HG03571 (cell line): Measurements from ENCODE around the gene FMR1.

Experiments used
- ATAC-seq: cut with Tn5 transposase; IDR thresholded peaks from one replicate; pipeline ENCODE4 v1.9.1; 2021; ENCODE audit not compliant: unreplicated experiment

FMR1 gene

DNA sequence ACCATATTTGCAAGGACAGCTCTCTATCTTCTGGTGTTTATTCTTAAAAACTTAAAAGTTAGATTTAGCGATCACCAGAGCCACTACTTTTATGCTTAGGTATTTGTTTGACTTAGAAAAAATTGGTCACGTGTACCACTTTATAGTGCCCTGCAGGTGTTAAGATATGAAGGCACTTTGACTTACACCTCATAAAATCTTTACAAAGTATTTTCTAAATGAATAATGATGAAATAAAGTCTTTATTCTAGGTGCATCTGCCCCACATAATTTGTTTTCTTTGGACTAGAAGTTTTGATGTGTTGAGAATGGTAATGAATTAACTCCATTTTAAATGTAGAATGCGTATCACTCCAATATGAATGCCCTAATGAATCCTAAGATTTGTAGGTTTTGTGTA is 2.9 kb downstream of the FMR1 start:
- ATAC-seq, result no peak

DNA sequence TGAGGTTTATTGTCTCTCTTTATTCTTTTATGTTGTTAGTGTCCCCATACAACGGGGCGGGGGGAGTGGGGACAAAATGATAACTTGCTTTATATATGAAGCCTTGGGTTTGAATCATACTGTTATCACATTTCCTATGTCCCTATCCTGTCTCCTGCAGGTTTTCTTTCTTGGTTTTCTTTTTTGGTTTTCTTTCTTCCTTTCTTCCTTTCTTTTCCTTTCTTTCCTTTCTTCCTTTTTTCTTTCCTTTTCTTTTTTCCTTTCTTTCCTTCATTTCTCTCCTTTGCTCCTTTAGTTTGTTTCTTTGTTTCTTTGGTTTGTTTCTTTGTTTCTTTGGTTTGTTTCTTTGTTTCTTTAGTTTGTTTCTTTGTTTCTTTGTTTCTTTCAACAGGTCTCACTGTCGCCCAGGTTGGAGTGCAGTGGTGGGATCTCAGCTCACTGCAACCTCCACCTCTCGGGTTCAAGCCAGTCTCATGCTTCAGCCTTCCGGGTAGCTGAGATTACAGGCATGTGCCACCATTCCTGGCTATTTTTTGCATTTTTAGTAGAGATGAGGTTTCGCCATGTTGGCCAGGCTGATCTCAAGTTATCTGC is 4.8 kb downstream of the FMR1 start:
- ATAC-seq, result no peak

DNA sequence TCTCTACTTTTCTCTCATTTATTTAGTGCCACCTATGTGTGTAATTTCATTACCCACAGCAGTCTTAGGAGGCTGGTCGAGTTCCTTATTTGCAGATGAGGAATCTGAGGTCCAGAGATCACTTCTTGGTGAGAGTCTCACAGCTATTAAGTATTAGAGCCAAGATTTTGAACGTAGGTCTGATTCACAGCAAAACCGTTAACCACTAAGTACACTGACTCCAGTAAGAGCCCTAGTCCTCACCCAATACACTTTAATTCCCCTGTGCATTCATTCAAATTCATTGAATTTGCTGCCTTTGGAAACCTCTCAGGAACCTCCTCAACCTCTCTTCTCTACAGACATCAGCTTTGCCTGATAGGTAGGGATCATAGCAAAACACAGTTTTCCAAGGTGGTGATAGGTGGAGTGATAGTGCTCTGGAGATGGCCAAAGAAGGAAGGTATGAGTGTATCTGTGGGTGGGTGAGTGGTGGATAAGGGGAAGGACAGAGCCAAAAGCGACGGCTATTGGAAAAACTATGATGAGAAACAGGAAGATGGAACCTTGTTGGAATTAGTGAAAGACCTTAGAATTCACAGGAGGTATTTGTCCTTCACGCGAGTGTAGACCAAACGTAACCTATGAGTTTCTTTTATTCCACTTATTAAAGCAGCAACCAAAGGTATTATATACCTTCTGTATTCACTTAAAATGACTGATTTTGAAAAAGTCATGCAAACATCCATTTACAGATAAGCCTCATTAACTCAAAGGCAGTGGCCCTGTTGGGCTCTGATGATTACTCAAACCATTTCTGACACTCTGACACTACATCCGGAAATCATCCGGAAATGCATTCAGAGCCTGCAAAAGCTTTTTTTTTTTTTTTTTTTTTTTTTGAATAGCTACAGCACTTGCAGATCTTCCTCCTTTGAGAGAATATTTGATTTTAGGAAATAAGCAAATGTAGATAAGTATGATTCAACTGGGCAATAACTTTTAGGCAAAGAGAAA is 6.3 kb downstream of the FMR1 start:
- peak; percentile 89 for ATAC-seq

DNA sequence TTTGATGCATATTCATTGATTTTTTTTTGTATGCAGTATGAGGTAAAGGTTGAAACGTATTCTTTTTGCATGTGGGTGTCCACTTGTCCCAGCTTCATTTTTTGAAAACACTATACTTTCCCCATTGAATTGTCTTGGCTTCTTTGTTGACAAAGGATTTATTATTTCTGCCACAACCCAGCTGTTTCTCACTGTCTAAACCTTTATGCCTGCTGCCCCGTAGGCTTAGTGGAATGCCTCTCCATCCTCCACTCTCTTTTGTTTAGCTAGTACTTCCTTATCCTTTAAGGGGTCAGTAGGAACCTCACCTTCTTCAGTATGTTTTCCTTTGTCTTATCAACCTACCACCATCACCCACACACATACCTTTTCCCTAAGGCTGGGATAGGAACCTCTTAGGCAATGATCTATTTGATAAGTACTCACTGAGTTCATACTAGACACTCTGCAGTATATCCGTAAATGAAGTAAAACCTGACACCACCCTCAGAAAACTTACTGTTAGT is 8.5 kb downstream of the FMR1 start:
- ATAC-seq, result no peak

- ATAC-seq, result no peak
Measured at GRCh38 chrX:147923605-147924004, 11.9 kb downstream of the FMR1 start.

GRCh38 chrX:147927256-147927655 is 15.5 kb downstream of the FMR1 start:
- ATAC-seq, result no peak

DNA sequence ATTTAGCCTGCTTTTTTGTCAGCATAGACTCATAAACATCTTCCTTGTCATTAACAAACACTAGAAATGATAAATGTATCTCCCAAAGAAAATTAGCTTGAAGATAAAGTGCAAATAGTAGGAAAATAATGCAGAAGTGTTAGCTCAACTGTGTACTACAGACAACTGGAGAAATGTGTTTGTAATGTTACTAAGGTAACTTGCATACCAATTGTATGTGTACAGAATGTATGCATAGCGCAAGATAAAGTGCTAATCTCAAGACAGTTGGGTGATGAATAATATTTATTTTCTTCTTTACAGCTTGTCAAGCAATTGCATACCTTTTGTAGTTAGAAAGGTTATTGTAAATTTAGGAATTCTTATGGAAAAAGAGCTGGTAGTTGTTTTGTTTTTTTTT is 22.1 kb downstream of the FMR1 start:
- no peak for ATAC-seq

GRCh38 chrX:147935156-147935758 is 23.5 kb downstream of the FMR1 start:
- no peak for ATAC-seq

DNA sequence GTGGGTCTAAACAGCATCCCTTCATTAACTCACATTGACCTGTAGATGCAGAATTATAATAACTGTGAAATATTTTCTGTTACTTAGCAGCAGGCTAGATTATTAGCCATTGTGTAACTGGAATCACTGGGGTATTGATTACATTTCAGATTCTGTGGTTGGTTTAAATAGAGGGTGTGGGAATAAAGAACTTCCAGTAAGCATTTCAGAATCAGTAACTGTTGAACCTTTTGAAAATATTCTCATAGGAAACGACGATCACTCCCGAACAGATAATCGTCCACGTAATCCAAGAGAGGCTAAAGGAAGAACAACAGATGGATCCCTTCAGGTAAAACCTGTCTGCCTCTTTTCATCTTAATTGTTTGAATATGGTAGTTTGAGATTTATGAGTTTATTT is 33.6 kb downstream of the FMR1 start:
- no peak for ATAC-seq

DNA sequence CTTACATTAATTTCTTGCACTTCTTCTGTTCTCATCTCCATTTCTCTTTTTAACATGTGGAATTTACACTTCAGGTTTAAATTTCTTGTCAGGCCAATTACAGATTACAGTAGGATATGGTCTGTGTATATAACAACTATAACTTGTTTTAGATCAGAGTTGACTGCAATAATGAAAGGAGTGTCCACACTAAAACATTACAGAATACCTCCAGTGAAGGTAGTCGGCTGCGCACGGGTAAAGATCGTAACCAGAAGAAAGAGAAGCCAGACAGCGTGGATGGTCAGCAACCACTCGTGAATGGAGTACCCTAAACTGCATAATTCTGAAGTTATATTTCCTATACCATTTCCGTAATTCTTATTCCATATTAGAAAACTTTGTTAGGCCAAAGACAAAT is 36.8 kb downstream of the FMR1 start:
- no peak for ATAC-seq

DNA sequence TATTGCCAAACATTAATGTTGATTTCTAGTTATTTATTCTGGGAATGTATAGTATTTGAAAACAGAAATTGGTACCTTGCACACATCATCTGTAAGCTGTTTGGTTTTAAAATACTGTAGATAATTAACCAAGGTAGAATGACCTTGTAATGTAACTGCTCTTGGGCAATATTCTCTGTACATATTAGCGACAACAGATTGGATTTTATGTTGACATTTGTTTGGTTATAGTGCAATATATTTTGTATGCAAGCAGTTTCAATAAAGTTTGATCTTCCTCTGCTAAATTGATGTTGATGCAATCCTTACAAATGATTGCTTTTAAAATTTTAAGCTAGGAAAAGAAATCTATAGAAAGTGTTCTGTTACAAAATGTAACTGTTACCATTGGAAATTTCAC is 38.6 kb downstream of the FMR1 start:
- ATAC-seq, result no peak

GRCh38 chrX:147953976-147954375 is 42.3 kb downstream of the FMR1 start:
- ATAC-seq, result no peak

DNA sequence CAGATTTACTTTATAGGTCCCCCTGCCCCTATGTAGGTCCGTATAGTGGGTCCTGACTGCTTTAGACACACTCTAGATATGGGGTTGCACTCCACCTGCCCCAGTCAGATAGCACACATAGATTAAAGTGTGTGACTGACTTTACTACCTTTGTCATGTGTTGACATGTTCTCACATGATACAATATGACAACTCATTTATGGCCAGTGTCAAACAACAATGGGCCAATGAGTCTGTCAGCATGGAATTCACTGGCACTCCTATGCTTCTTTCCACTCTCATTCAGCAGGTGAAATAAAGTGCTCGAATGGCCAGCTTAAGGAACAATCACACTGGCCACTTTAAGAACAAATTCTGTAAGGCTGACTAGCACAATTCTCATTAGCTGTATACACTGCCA is 45.6 kb downstream of the FMR1 start:
- no peak for ATAC-seq

DNA sequence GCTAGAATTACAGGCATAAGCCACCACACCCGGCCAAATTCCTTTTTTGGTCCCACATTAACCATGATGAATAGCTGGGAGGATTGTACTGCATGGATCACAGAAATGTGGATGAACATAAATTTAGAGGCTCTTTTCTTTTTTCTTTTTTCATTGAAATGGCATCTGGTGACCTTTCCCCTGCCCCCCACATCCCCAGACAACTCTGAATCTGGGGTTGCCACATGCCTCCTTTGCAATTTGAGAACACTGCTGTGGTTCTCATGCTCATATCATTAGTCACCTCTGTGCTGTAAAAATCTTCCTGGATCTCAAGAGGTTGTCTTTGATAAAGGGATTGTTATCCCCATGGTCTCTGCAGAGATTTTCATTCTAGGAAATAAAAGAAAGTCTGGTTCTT is 46.6 kb downstream of the FMR1 start:
- no peak for ATAC-seq

GRCh38 chrX:147960722-147961121 is 49.0 kb downstream of the FMR1 start:
- no peak for ATAC-seq

GRCh38 chrX:147962476-147962875 is 50.8 kb downstream of the FMR1 start:
- ATAC-seq, result no peak

- no peak for ATAC-seq
Measured at GRCh38 chrX:147978931-147979330, 67.2 kb downstream of the FMR1 start.

DNA sequence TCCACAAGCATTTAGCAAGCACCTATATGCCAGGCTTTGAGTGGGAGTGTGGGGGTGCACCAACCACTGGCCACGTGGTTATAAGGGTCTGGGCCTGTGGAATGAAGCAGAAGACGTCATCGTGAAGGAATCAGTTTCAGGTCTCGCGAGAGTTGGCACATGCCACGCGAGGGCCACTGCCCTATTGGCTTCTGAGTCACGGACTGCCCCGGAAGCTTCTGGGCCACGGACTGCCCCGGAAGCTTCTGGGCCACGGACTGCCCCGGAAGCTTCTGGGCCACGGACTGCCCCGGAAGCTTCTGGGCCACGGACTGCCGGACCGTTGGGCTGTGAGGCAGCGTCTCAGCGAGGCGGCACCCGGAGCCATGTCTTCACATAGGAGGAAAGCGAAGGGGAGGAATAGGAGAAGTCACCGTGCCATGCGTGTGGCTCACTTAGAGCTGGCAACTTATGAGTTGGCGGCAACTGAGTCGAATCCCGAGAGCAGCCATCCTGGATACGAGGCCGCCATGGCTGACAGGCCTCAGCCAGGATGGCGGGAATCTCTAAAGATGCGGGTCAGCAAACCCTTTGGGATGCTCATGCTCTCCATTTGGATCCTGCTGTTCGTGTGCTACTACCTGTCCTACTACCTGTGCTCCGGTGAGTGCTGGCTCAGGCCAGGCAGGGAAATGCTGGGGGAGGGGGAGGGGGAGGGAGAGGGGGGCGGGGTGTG is 69.5 kb downstream of the FMR1 start, which contains the start of gene FMR1NB:
TSS of gene FMR1NB (plus strand) at position 300 of the 715 bp plus-strand sequence. CDS start at position 366, 66 bp downstream.
- no peak for ATAC-seq
